Inflammatory macrophage treated with lipopolysaccharide for 4 hours (primary cell): ENCODE data around the gene NCMAP.
A peak's percentile ranks its signal among the peaks of the same experiment; 100 is the strongest.
"Not testable (repeated sequence)": the region's sequence is repeated elsewhere in the genome, so short reads cannot be mapped to it uniquely, and the experiment has no call there.

Source experiments
- DNase-seq: peaks from one replicate; pipeline ENCODE4 v3.0.0-alpha.2; 2020

Gene NCMAP, protein sequence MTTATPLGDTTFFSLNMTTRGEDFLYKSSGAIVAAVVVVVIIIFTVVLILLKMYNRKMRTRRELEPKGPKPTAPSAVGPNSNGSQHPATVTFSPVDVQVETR

DNA sequence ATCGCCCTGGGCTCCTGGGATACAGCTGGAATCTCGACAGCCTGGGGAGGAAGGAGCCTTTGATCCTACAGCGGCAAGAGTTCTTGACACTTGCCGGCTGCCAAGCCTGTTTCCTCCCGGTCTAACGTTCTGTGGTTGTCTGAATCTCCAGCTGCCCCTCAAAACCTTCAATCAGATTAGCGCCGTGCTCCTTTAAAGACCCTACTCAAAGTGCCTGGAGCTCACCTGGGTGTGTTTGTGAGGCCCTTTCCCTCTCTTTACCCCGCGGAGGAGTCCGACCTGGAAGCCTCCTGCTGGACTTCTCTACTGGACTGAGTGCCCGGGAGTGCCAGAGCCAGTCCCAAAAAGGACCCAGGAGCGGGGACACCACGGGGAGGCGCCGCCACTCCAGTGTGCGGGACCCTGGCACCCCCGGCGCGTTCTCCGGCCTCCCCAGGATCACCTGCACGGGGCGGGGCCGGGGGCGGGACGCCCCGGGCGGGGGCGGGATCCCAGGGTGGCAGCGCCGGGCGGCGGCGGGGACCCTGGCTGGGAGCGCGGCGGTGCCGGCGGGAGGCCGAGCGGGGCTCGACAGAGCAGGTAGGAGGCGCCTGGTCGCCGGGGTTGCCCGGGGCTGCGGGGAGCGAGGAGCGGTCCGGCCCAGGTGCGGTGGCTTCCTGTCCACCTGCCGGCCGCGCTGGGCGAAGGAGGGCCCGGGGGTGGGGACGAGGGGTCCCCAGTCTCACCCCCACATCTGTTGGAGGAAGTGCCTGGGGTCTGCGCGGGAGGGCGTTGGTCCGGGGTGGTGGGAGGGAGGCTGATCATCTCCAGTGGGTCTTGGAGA is at the start of gene NCMAP:
TSS of gene NCMAP (plus strand) at position 497 of the 823 bp plus-strand sequence. CDS start 39,344 bp downstream, outside the sequence.
- DNase-seq: no peak

DNA sequence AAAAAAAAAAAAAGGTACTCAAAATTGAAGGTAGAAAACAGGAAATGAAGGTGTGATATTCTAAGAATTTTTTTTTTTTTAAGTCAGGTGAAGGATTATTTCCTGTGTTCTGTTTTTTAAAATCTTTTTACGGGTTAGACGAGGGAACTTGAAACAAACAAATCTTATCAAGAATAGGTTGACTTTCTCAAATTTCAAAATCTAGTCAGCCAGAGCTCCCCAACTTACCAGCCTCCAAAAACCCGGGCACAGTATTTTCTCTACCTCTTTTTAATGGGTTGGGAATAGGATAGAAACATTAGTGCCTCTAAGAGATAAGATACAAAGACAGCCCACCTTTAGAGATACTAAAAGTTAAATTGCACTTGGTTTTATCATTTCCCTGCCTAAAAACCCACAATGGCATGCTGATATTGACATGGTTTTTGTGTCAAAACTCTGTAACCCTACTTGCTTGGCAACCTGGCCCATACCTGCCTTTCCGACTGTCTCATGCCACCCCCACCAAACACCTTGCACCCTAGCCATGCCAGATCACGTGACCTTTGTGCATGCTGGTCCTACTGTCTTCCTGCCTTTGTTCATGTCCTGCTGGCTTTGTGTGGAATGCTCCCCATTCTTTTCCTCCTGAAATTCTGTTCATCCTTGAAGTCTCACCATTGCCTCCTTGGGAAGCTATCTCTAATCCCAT is 49.1 kb upstream of the NCMAP start:
- no peak for DNase-seq

DNA sequence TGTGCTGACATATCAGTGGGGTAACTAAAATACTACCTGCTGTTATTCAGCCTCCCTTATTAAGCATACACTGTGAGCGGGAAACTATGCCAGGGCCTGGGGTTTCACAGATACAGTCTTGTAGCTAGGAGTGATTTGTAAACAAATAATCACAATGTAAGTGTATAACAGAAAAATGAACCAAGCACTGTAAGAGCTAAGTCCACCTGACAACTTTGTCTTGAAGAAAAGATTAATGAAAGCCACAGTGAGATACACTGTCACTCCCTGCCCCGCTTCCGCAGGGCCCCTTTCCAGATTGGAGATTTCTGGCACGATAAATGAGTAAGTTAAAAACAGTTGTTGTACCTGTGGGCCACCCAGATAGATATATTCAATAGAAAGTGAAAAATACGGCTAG is 48.5 kb upstream of the NCMAP start:
- no peak for DNase-seq

DNA sequence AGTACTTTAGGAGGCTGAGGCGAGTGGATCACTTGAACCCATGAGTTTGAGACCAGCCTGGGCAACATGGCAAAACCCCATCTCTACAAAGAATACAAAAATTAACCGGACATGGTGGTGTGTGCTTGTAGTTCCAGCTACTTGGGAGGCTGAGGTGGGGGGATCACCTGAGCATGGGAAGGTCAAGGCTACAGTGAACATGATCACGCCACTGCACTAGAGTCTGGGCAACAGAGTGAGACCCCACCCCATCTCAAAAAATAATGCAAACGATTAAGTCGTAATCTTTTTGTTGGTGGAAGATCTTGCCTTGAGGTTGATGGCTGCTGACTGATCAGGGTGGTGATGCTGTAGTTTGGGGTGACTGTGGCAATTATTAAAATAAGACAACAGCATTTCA is 47.0 kb upstream of the NCMAP start:
- DNase-seq: no peak

DNA sequence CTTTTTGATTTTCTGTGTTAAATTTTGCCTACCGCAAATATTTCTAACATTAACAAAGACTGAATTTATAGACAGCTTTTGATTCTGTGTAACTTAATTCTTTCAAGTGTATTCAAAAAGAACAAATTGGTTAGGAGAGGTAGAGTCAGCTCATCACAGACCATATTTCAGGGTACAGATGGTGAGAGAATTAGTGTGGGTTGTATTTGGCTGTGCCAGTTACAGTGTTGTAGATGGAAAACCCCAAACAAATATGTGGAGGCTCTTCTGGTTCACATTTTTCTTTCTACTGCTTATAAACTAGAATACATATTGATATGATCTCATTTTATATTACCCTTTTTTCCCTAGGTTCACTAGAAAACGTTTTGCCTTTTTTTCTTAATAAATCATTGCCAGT is 42.2 kb upstream of the NCMAP start:
- no peak for DNase-seq

DNA sequence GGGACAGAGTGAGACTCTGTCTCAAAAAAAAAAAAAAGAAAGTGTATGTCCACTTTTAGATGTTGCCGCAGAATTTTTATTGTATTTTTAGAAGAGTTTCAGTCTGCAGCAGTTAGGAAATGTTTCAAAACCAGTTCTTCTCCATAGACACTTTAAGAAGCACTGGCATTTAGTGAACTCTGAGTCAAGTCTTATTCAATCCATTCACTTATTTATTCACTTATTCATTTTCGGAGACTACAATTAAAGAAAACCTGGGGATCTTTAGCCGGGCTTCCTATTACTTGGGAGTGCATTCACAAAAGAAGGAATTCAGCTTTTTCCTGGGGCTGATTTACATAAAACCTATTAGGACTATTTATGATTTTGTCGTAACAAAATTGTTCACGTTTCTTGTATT is 40.9 kb upstream of the NCMAP start:
- no peak for DNase-seq

DNA sequence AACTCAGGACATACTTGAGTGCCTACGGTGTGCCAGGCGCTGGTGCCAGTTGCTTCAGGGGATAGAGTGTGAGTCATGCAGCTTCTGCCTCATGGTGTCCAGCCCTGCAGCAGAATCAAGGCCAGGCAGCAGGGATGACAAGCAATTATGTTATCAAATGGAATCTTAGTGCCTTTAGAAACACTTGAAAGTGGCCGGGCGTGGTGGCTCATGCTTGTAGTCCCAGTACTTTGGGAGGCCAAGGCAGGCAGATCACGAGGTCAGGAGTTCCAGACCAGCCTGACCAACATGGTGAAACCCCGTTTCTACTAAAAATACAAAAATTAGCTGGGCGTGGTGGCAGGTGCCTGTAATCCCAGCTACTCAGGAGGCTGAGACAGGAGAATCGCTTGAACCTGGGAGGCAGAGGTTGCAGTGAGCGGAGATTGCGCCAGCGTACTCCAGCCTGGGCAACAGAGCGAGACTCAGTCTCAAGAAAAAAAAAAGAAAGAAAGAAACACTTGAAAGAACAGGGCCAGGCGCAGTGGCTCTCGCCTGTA is 40.1 kb upstream of the NCMAP start:
- DNase-seq: not testable (repeated sequence)

DNA sequence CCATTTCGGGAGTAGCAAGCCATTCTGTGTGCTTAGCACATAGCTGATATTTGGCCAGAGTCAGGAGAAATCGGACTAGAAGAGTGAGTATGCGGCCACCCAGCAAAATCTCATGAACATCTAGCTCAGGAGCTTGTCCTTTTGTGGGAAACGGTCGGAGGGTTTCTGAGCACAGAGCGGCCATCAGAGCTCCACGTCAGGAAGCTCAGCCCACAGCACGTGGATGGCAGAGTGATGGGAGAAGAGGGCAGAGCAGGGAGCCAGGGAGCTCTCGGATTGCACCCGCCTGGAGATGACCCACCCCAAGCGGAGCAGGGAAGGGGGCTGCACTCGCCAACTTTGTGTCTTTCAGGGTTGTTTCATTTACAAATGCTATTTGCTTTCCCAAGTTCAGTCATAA is 39.4 kb upstream of the NCMAP start:
- DNase-seq: no peak

DNA sequence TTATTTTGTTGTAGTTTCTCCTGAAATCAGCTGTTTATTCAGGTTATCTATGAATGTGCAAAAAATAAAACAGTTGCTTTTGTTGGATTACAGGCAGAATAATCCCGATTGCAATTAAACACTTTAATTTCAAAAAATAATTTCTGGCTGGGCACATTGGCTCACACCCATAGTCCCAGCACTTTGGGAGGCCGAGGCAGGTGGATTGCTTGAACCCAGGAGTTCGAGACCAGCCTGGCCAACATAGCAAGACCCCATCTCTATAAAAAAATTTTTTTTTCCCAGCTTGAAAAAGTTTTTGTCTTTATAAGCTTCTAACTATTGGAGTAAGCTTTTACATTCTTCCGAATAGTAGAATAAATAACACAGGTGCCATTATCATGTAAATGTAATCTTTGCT is 38.0 kb upstream of the NCMAP start:
- DNase-seq: no peak

DNA sequence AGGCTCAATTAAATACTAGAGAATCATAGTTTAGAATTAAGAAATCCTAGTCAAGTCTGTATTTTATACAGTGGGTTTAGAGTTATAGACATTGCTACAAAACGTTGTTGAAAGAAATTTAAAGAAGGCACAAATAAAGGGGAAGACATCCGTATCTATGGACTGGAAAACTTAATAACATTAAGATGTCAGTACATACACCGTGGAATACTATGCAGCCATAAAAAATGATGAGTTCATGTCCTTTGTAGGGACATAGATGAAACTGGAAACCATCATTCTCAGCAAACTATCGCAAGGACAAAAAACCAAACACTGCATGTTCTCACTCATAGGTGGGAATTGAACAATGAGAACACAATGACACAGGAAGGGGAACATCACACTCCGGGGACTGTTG is 35.6 kb upstream of the NCMAP start:
- DNase-seq: not testable (repeated sequence)

DNA sequence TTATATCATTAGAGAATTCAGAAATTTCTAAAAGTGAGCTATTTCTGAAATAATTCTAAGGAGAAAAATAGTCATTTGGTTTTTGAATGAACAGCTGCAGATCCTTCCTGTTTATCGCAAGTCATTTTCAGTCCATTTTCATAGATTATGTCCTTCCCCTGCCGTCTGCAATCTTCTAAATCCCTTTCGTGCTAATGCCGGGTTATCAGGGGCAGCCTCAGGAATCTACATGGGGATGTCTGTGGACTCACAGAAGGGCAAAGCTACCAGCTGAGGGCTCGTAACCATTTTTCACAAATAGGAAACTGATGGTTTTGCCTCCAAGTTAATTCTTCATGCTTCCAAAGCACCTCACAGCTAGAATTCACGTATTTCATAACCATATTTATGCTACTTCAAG is 30.3 kb upstream of the NCMAP start:
- no peak for DNase-seq

DNA sequence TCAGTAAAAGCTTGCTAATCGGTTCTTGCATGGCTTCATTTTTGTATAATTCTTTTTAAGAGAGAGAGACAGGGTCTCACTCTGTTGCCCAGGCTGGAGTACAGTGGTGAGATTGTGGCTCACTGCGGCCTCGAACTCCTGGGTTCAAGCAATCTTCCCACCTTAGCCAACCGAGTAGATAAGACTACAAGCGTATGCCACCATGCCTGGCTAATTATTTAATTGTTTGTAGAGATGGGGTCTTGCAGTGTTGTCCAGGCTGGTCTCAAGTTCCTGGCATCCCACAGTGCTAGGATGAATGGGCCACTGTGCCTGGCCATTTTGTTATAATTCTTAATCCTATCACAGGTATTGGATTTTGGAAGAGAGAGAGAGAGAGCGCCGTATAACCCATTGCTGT is 29.8 kb upstream of the NCMAP start:
- DNase-seq: no peak

DNA sequence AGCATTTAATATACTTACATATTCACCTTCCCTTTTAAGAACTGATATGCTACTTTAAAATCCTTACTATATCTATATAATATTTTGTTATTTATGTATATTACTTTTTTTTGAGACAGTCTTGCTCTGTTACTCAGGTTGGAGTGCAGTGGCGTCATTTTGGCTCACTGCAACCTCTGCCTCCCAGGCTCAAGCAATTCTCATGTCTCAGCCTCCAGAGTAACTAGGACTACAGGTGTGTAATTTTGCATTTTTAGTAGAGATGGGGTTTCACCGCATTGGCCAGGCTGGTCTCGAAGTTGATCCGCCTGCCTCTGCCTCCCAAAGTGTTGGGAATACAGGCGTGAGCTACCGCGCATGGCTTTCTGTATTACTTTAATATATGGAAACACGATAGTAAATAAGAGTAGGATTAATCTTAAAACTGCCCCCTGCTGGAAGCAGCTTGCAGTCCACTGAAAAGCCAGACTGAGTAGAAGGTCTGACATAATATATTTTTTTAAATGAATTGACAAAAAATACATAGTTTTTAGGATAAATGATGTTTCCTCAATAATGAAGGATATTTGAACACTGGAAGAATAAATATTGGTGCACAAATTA is 28.8 kb upstream of the NCMAP start:
- DNase-seq: peak; percentile 35

DNA sequence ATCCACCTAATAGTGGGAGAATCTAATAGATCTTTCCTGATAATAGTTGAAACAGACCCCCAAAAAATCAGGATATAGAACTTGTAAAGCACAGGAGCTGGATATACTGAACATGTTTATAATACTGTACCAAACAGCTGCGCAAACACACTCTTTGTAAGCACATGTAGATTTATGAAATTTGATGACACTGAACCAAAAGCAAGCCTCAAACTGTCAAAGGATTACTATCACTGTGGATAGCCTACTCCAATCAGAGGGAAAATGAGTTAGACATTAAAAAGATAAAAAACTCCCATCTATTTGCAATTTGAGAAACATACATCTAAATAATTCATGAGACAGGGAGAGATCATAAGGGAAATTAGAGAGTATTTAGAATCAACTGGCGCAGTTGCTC is 27.1 kb upstream of the NCMAP start:
- no peak for DNase-seq

DNA sequence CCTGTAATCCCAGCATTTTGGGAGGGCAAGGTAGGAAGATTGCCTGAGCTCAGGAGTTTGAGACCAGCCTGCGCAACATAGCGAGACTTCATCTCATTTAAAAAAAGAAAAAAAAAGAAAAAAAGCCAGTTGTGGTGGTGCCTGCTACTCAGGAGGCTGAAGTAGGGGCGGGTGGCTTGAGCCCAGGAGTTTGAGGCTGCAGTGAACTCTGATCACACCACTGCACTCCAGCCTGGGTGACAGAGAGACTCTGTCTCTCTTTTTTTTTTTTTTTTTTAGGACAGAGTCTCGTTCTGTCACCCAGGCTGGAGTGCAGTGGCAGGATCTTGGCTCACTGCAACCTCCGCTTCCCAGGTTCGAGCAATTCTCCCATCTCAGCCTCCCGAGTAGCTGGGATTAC is 26.6 kb upstream of the NCMAP start:
- DNase-seq: not testable (repeated sequence)

DNA sequence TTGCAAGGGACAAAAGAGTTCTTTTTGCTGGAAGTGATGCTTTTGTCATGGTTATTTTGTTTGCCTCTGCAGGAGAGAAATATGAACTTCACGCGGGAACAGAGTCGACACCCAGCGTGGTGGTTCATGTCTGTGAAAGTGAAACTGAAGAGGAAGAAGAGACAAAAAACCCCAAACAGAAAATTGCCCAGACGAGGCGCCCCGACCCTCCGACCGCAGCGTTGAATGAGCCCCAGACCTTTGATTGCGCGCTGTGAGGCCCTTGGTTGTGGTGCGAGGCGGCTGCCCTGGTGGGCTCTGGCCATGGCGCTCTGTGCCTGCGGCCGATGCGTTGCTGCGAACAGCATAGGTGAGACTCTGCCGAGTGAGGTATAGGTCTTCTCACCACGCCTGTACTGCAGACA is 20.9 kb upstream of the NCMAP start:
- DNase-seq: peak; percentile 38

DNA sequence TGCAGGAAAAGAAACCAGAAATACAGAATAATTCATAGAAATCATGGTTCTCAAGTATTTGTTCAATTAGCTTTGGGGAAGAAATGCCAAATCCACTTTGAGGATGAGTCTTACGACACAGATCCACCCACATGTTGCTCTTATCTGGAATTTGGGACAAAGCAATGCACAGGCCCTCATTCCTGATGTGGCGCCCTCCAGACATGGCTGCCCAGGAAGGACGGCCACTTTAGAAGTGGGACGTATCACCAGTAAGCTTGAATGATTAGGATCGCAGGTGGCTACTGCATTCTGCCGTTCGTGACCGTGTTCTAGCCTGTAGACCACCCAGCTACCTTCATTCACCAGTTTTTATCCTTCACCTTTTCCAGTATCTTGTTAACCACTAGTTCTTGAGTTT is 20.1 kb upstream of the NCMAP start:
- no peak for DNase-seq

DNA sequence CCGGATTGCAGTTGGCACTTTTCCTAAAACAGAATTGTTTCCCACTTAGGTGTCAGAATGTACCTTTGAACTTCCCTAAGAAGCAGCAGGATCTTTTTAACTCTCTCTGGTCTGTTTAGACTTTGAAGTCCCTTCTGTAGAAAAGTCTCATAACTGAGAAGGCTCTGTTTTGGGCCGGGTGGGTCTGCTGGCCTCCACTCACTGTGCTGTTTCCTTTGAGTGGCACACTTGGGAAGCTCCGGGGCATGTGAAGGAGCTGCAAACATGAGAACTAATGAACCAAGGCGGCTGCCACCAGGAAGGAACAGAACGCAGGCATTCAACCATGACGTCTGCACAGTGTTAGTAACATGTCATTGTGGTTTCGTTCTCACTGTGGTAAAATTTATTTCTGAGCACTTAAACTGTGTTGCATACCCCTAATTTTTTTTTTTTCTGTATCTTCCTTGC is 19.5 kb upstream of the NCMAP start:
- peak; percentile 23 for DNase-seq

DNA sequence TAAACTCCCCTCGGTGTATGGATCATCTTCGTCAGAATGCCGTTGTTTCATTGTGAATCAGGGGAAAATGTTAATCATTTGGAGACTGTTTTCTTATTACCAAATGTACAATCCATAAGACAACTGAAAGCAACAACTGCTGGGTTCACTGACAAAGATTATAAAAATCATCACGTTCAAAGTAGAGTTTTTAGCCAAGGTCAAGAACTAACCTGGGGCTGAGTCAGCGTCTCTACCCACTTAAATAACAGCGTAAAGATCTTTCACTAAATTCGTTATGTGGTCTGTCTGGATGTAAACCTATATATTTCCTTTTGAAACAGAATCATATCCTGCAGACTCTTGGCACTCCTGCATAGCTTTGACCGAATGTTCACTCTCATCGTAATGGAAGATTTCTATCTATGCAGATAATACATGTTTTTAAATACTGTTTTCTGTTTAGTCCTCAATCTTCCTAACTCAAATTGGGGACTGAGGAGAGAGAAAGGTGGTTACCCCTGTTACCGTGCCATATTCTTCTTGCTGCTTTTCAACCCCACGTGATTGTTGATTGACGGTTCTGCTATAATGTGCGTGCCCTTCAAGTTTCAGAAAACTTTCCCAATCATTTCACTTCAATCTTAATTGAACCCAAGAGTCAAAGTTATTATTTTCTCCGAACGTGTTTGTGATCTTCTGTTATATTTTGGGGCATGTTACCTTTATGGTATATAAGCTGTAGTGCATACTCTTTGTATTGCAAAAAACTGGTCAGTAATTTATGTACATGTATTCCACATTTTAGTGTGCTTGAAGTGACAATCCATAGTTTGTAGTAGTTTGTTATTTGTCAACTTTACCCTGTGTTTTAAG is 15.6 kb upstream of the NCMAP start:
- no peak for DNase-seq

DNA sequence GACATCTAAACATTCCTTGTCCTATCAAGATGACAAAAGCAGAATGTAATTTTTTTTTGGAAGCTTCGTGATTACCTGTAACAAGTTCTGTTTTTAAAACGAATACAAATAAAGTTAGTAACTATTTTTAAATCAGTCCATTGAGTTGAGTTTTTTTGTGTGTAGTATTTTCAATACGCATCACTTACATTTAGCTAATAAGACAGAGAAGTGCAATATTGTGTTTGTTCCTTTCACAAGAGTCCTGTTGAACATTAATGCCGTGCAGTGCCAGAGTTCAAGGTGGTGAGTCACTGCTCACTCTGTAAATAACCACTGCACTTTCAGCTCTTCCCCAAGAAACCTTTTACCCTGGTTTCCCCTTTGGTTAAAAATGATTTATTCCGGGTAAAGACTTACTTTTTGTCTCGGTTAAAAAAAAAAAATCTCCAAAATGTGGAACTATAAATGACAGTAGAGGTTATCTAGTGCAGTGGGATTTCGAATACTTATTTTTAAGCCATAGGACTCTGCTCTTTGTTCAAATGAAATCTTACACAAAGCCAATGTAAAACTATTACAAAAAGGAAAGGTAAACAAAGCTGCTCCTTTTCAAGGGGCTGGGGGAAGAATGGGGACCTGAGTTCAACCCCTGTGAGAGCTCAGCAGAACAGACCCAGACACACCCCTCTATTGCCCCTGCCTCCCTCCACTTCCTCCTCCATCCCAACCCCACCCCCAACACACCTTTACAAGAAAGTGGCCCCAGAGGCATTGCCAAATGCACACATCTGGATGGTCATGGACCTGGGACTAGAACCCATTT is 14.8 kb upstream of the NCMAP start:
- peak; percentile 60 for DNase-seq

DNA sequence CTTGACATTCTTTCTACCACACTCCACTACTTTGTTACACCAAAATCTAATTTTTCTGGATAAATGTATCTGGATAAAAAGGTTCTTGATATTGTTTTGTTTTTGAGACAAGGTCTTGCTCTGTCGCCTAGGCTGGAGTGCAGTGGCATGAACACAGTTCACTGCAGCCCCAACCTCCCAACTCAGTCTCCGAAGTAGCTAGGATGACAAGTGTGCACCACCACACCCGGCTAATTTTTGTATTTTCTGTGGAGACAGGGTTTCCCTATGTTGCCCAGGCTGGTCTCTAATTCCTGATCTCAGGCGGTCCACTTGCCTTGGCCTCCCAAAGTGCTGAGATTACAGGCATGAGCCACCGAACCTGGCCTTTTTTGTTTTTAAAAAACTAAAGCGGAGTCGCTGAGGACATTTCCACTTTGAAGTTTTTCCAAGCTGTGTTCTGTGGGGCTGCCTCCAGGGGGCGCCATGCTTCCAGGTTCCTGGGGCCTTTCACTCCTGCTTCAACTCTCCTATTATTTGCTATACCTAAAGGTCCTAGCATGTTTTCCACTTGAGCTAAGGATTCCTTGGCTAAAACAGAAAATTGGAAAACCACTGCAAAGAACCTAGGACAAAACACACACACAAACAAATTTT is 14.1 kb upstream of the NCMAP start:
- peak; percentile 33 for DNase-seq
